ENCODE results near the gene LYRM4. TPM values are rescaled to one million over a fixed set of nuclear protein-coding genes. Genes with fewer than 3 reads are reported as not detected.

LYRM4 gene
- polyA plus RNA-seq, 1 donor from 2014 or later, result 29.3 TPM

- H3F3A ChIP-seq (ENCODE audit: insufficient read depth, low read length, poor library complexity, severe bottlenecking), result no peaks in the 10 kb centered on the region
- H3K4me2 ChIP-seq (ENCODE audit: low read length), result no peak overlapping the region
- no peak overlapping the region for H3K9ac ChIP-seq (ENCODE audit: low read length)
- TF ChIP-seq REST (IDR thresholded peaks at IDR 0.05; ENCODE audit: borderline replicate concordance), result no peak
- no peak for TF ChIP-seq EP300 (conservative IDR thresholded peaks at IDR 0.05; ENCODE audit: poor library complexity, severe bottlenecking)
- TF ChIP-seq SMC3 (conservative IDR thresholded peaks at IDR 0.05; ENCODE audit: poor library complexity), result no peak
- no peak for TF ChIP-seq TAF1 (IDR thresholded peaks at IDR 0.05; ENCODE audit: low read depth)
- TF ChIP-seq POLR2AphosphoS5 (IDR thresholded peaks at IDR 0.05), result no peak
- no peak for TF ChIP-seq RAD21 (conservative IDR thresholded peaks at IDR 0.05)
- no peak for TF ChIP-seq EZH2 (IDR thresholded peaks at IDR 0.05; ENCODE audit: borderline replicate concordance, insufficient read depth, low read length, poor library complexity, severe bottlenecking)
- TF ChIP-seq CTCF (IDR thresholded peaks at IDR 0.05; ENCODE audit: poor library complexity, severe bottlenecking), result no peak
- TF ChIP-seq MXI1 (conservative IDR thresholded peaks at IDR 0.05; ENCODE audit: poor library complexity, severe bottlenecking), result no peak
- H3K9me3 ChIP-seq (ENCODE audit: low read length), result no peaks in the 10 kb centered on the region
- H3K27me3 ChIP-seq (ENCODE audit: insufficient read depth, low read depth, low read length), result no peaks in the 10 kb centered on the region
- no peaks in the 10 kb centered on the region for H4K20me1 ChIP-seq (ENCODE audit: insufficient read depth)
- no peaks in the 10 kb centered on the region for H3K79me2 ChIP-seq (replicated peaks; ENCODE audit: insufficient read depth, low read length)
- H3K9me2 ChIP-seq (ENCODE audit: insufficient read depth, low read length), result no peaks in the 10 kb centered on the region
- H3K36me3 ChIP-seq (ENCODE audit: insufficient read depth, low read length), result no peaks in the 10 kb centered on the region
- H3K4me3 ChIP-seq (ENCODE audit: low read length), result no peak overlapping the region
- no peak overlapping the region for H3K27ac ChIP-seq (ENCODE audit: low read length)
- no peak overlapping the region for H2AFZ ChIP-seq (ENCODE audit: low read depth, low read length)
Measured at GRCh38 chr6:5208057-5208456, 52.7 kb downstream of the LYRM4 start.

- H3K36me3 ChIP-seq (ENCODE audit: insufficient read depth, low read length), result no peaks in the 10 kb centered on the region
- no peak for TF ChIP-seq EZH2 (IDR thresholded peaks at IDR 0.05; ENCODE audit: borderline replicate concordance, insufficient read depth, low read length, poor library complexity, severe bottlenecking)
- no peak for TF ChIP-seq EP300 (conservative IDR thresholded peaks at IDR 0.05; ENCODE audit: poor library complexity, severe bottlenecking)
- TF ChIP-seq RAD21 (conservative IDR thresholded peaks at IDR 0.05), result no peak
- TF ChIP-seq CTCF (IDR thresholded peaks at IDR 0.05; ENCODE audit: poor library complexity, severe bottlenecking), result no peak
- no peak for TF ChIP-seq REST (IDR thresholded peaks at IDR 0.05; ENCODE audit: borderline replicate concordance)
- no peak for TF ChIP-seq MXI1 (conservative IDR thresholded peaks at IDR 0.05; ENCODE audit: poor library complexity, severe bottlenecking)
- H3K4me2 ChIP-seq (ENCODE audit: low read length), result no peak overlapping the region
- no peaks in the 10 kb centered on the region for H3K27me3 ChIP-seq (ENCODE audit: insufficient read depth, low read depth, low read length)
- no peaks in the 10 kb centered on the region for H3K9me2 ChIP-seq (ENCODE audit: insufficient read depth, low read length)
- H3K9me3 ChIP-seq (ENCODE audit: low read length), result no peaks in the 10 kb centered on the region
- H3F3A ChIP-seq (ENCODE audit: insufficient read depth, low read length, poor library complexity, severe bottlenecking), result no peaks in the 10 kb centered on the region
- H3K9ac ChIP-seq (ENCODE audit: low read length), result no peak overlapping the region
- H2AFZ ChIP-seq (ENCODE audit: low read depth, low read length), result no peak overlapping the region
- no peaks in the 10 kb centered on the region for H3K79me2 ChIP-seq (replicated peaks; ENCODE audit: insufficient read depth, low read length)
- no peak overlapping the region for H3K27ac ChIP-seq (ENCODE audit: low read length)
- H3K4me3 ChIP-seq (ENCODE audit: low read length), result no peak overlapping the region
- H4K20me1 ChIP-seq (ENCODE audit: insufficient read depth), result no peaks in the 10 kb centered on the region
Measured at GRCh38 chr6:5206920-5207561, 53.7 kb downstream of the LYRM4 start.

Measured in neural cell (in vitro differentiated cells).